Measurements from ENCODE around the gene TSPAN18.

The TSPAN18 gene

GRCh38 chr11:44934735-44935250, 208.0 kb downstream of the TSPAN18 start:
- H4K20me1 ChIP-seq (ENCODE audit: control insufficient read depth, insufficient read depth, low read depth, low read length), result no peaks in the 10 kb centered on the region
- no peaks in the 10 kb centered on the region for H3K9me2 ChIP-seq (replicated peaks; ENCODE audit: control insufficient read depth, low read length)
- H3K79me2 ChIP-seq (ENCODE audit: control insufficient read depth, low read length), result no peaks in the 10 kb centered on the region
- no peaks in the 10 kb centered on the region for H3K4me1 ChIP-seq (ENCODE audit: control insufficient read depth, low read length)
- no peak for TF ChIP-seq CTCF (IDR thresholded peaks at IDR 0.05; ENCODE audit: low read depth, low read length, poor library complexity, severe bottlenecking)
- TF ChIP-seq EZH2phosphoT487 (IDR thresholded peaks at IDR 0.05; ENCODE audit: borderline replicate concordance, low read length), result no peak
- no peak overlapping the region for H3K4me2 ChIP-seq (ENCODE audit: low read length)
- no peaks in the 10 kb centered on the region for H3K36me3 ChIP-seq (ENCODE audit: control insufficient read depth, low read length)
- H3K27ac ChIP-seq (ENCODE audit: low read depth, low read length), result no peak overlapping the region
- no peak overlapping the region for H3K4me3 ChIP-seq (ENCODE audit: low read length)
- no peaks in the 10 kb centered on the region for H3F3A ChIP-seq (ENCODE audit: control insufficient read depth, insufficient read depth)
- H3K27me3 ChIP-seq (ENCODE audit: control insufficient read depth, low read length), result 0 out of 2 replicates have a peak, but pooled peaks cover under 1% of the 10 kb centered on the region
- no peaks in the 10 kb centered on the region for H3K9me3 ChIP-seq (ENCODE audit: control insufficient read depth, insufficient read depth, low read length)

GRCh38 chr11:44936525-44936924, 209.8 kb downstream of the TSPAN18 start:
- Histone ChIP-seq H3F3A (ENCODE audit: control insufficient read depth, insufficient read depth) (peaks cover 8% of the 10 kb centered on the region), H3K4me3 (ENCODE audit: low read length) (no peak overlapping the region), H3K79me2 (ENCODE audit: control insufficient read depth, low read length) (no peaks in the 10 kb centered on the region), H4K20me1 (ENCODE audit: control insufficient read depth, insufficient read depth, low read depth, low read length) (no peaks in the 10 kb centered on the region), H3K4me2 (ENCODE audit: low read length) (no peak overlapping the region), H3K36me3 (ENCODE audit: control insufficient read depth, low read length) (no peaks in the 10 kb centered on the region), H3K4me1 (ENCODE audit: control insufficient read depth, low read length) (peaks cover 3% of the 10 kb centered on the region), H3K27ac (ENCODE audit: low read depth, low read length) (no peak overlapping the region), H3K9me2 (replicated peaks; ENCODE audit: control insufficient read depth, low read length) (no peaks in the 10 kb centered on the region), H3K27me3 (ENCODE audit: control insufficient read depth, low read length) (no peaks in the 10 kb centered on the region), H3K9me3 (ENCODE audit: control insufficient read depth, insufficient read depth, low read length) (no peaks in the 10 kb centered on the region)
- TF ChIP-seq CTCF (IDR thresholded peaks at IDR 0.05; ENCODE audit: low read depth, low read length, poor library complexity, severe bottlenecking), result peak; percentile 88
- TF ChIP-seq EZH2phosphoT487 (IDR thresholded peaks at IDR 0.05; ENCODE audit: borderline replicate concordance, low read length), result no peak

GRCh38 chr11:44936951-44937543, 210.3 kb downstream of the TSPAN18 start:
- Histone ChIP-seq H3K4me2 (ENCODE audit: low read length) (no peak overlapping the region), H3K9me2 (replicated peaks; ENCODE audit: control insufficient read depth, low read length) (no peaks in the 10 kb centered on the region), H3K9me3 (ENCODE audit: control insufficient read depth, insufficient read depth, low read length) (no peaks in the 10 kb centered on the region), H3K4me1 (ENCODE audit: control insufficient read depth, low read length) (peaks cover 8% of the 10 kb centered on the region), H3K36me3 (ENCODE audit: control insufficient read depth, low read length) (no peaks in the 10 kb centered on the region), H3K79me2 (ENCODE audit: control insufficient read depth, low read length) (no peaks in the 10 kb centered on the region), H4K20me1 (ENCODE audit: control insufficient read depth, insufficient read depth, low read depth, low read length) (no peaks in the 10 kb centered on the region), H3F3A (ENCODE audit: control insufficient read depth, insufficient read depth) (peaks cover 8% of the 10 kb centered on the region), H3K4me3 (ENCODE audit: low read length) (no peak overlapping the region), H3K27me3 (ENCODE audit: control insufficient read depth, low read length) (no peaks in the 10 kb centered on the region), H3K27ac (ENCODE audit: low read depth, low read length) (no peak overlapping the region)
- no peak for TF ChIP-seq CTCF (IDR thresholded peaks at IDR 0.05; ENCODE audit: low read depth, low read length, poor library complexity, severe bottlenecking)
- TF ChIP-seq EZH2phosphoT487 (IDR thresholded peaks at IDR 0.05; ENCODE audit: borderline replicate concordance, low read length), result no peak

Data from DOHH2 (cell line).